Fibroblast of peridontal ligament (primary cell): ENCODE data around the gene RINL.
"Not testable (repeated sequence)": the region's sequence is repeated elsewhere in the genome, so short reads cannot be mapped to it uniquely, and the experiment has no call there.

Source experiments
- DNase-seq: peaks from one replicate; pipeline ENCODE4 v3.0.0-alpha.2; 2010; ENCODE audit errors: extremely low read depth

Gene RINL

GRCh38 chr19:38875656-38876395, 2.2 kb downstream of the RINL start:
- no peak for DNase-seq

GRCh38 chr19:38873400-38873799, 4.7 kb downstream of the RINL start:
- not testable (repeated sequence) for DNase-seq

- no peak for DNase-seq
These were observed 7.5 kb downstream of the RINL start for GRCh38 chr19:38870612-38871011.

- peak; percentile 23 for DNase-seq
These were observed 8.1 kb downstream of the RINL start for GRCh38 chr19:38869836-38870607.

GRCh38 chr19:38869160-38869835, 8.8 kb downstream of the RINL start:
- no peak for DNase-seq

- DNase-seq, result no peak
These were observed 9.5 kb downstream of the RINL start for GRCh38 chr19:38868551-38868950.

- no peak for DNase-seq
These were observed 10.8 kb downstream of the RINL start for GRCh38 chr19:38867171-38867780.

GRCh38 chr19:38862321-38863059, 15.6 kb downstream of the RINL start:
- peak; percentile 49 for DNase-seq

- no peak for DNase-seq
These were observed 16.7 kb downstream of the RINL start for GRCh38 chr19:38861368-38861767.

- not testable (repeated sequence) for DNase-seq
These were observed 18.4 kb downstream of the RINL start for GRCh38 chr19:38859631-38860204.

- no peak for DNase-seq
These were observed 21.3 kb downstream of the RINL start for GRCh38 chr19:38856813-38857212.

GRCh38 chr19:38855751-38856150, 22.3 kb downstream of the RINL start:
- not testable (repeated sequence) for DNase-seq

- DNase-seq, result not testable (repeated sequence)
These were observed 23.1 kb downstream of the RINL start for GRCh38 chr19:38854961-38855360.

GRCh38 chr19:38853214-38853613, 24.9 kb downstream of the RINL start:
- DNase-seq, result no peak

GRCh38 chr19:38852231-38853044, 25.6 kb downstream of the RINL start:
- peak; percentile 64 for DNase-seq

GRCh38 chr19:38851622-38852230, 26.3 kb downstream of the RINL start:
- peak; percentile 82 for DNase-seq

GRCh38 chr19:38850976-38851621, 27.0 kb downstream of the RINL start:
- no peak for DNase-seq

GRCh38 chr19:38850436-38850975, 27.6 kb downstream of the RINL start:
- DNase-seq, result peak; percentile 100

- no peak for DNase-seq
These were observed 28.1 kb downstream of the RINL start, which contains the start of gene HNRNPL for GRCh38 chr19:38849860-38850435. HNRNPL (minus strand) TSS chr19:38849986; CDS start chr19:38849966, 20 bp downstream.
